Upper lobe of right lung (tissue), 1 donor: ENCODE data around the gene DDX18. TPM values are rescaled to one million over a fixed set of nuclear protein-coding genes. Genes with fewer than 3 reads are reported as not detected.
"Not testable (repeated sequence)": the region's sequence is repeated elsewhere in the genome, so short reads cannot be mapped to it uniquely, and the experiment has no call there.

Source experiments
- ATAC-seq: fragments of 200-7000 bp; cut with Tn5 transposase; one replicate; pipeline ENCODE4 v1.9.1; 2020; ENCODE audit warnings: mild to moderate bottlenecking, moderate library complexity
- DNase-seq: peaks from one replicate; pipeline ENCODE4 v3.0.0-alpha.2; 2020
- H3K27ac ChIP-seq: fragments of 200-600 bp; one replicate; pipeline ENCODE4 v1.8.0; 2022
- H3K27me3 ChIP-seq: fragments of 200-600 bp; one replicate; pipeline ENCODE4 v1.8.0; 2022; ENCODE audit warnings: mild to moderate bottlenecking
- H3K36me3 ChIP-seq: fragments of 200-600 bp; one replicate; pipeline ENCODE4 v1.8.0; 2022
- H3K4me1 ChIP-seq: fragments of 200-600 bp; one replicate; pipeline ENCODE4 v1.8.0; 2022
- H3K4me3 ChIP-seq: fragments of 200-600 bp; one replicate; pipeline ENCODE4 v1.8.0; 2022; ENCODE audit warnings: mild to moderate bottlenecking
- H3K9me3 ChIP-seq: fragments of 200-600 bp; one replicate; pipeline ENCODE4 v1.8.0; 2022
- intact Hi-C: fragments of 100-400 bp; cut with DNase I; formaldehyde crosslinking; loops from one replicate; pipeline ENCODE4 v1.11.0; 2022
- total RNA-seq: library from RNA; stranded (reverse); fragmentation: NEBNext Ultra II Directional; extraction: Animal tissue kit (Norgen Biotek cat#: 25700); gene quantifications from one replicate; pipeline ENCODE4 v1.2.1, GENCODE V29; 2021
- TF ChIP-seq, protein P1 (sequence below): fragments of 200-600 bp; IDR thresholded peaks from one replicate; pipeline ENCODE4 v1.8.0; 2022; ENCODE audit warnings: antibody characterized with exemption
- donor health status: DM: no; HTN: yes; CAD: no; lungs with severe emphysema.

DDX18 gene
- total RNA-seq, 1 donor from 2014 or later, result 56.6 TPM

DNA sequence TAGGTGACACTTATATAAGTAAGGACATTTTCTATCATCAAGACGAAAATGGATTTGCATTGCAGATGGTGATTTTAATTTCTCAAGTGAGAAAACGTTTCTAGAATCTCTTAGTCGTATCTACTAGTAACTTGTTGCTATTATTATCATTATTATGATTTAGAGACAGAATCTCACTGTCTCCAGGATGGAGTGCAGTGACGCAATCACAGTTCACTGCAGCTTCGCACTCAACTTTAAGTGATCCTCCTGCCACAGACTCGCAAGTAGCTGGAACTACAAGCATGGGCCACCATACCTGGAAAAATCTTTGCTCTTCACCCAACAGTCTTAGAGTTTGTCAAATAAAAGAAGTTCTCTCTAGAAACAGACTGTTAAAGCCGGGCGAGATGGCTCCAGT is 37.6 kb upstream of the DDX18 start:
- no peaks in the 10 kb centered on the region for H3K27me3 ChIP-seq
- H3K27ac ChIP-seq, result no peak overlapping the region
- TF ChIP-seq, protein P1, sequence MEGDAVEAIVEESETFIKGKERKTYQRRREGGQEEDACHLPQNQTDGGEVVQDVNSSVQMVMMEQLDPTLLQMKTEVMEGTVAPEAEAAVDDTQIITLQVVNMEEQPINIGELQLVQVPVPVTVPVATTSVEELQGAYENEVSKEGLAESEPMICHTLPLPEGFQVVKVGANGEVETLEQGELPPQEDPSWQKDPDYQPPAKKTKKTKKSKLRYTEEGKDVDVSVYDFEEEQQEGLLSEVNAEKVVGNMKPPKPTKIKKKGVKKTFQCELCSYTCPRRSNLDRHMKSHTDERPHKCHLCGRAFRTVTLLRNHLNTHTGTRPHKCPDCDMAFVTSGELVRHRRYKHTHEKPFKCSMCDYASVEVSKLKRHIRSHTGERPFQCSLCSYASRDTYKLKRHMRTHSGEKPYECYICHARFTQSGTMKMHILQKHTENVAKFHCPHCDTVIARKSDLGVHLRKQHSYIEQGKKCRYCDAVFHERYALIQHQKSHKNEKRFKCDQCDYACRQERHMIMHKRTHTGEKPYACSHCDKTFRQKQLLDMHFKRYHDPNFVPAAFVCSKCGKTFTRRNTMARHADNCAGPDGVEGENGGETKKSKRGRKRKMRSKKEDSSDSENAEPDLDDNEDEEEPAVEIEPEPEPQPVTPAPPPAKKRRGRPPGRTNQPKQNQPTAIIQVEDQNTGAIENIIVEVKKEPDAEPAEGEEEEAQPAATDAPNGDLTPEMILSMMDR, result no peak
- no peak for ATAC-seq
- intact Hi-C loops, result no loop called here
- no peak overlapping the region for H3K4me3 ChIP-seq
- H3K4me1 ChIP-seq, result no peaks in the 10 kb centered on the region
- no peaks in the 10 kb centered on the region for H3K9me3 ChIP-seq
- no peaks in the 10 kb centered on the region for H3K36me3 ChIP-seq
- no peak for DNase-seq

- Histone ChIP-seq H3K4me1 (no peaks in the 10 kb centered on the region), H3K4me3 (no peak overlapping the region), H3K9me3 (no peaks in the 10 kb centered on the region), H3K27me3 (no peaks in the 10 kb centered on the region), H3K27ac (no peak overlapping the region), H3K36me3 (no peaks in the 10 kb centered on the region)
- peak; percentile 58 for ATAC-seq
- intact Hi-C loops, result no loop called here
- TF ChIP-seq, protein P1, result peak; percentile 71
- DNase-seq, result no peak
Measured at GRCh38 chr2:117785740-117786139, 28.8 kb upstream of the DDX18 start.

GRCh38 chr2:117786520-117786919 is 28.0 kb upstream of the DDX18 start:
- no peak overlapping the region for H3K27ac ChIP-seq
- H3K4me1 ChIP-seq, result no peaks in the 10 kb centered on the region
- TF ChIP-seq, protein P1, result no peak
- no peak for DNase-seq
- H3K27me3 ChIP-seq, result no peaks in the 10 kb centered on the region
- no peak for ATAC-seq
- H3K36me3 ChIP-seq, result no peaks in the 10 kb centered on the region
- H3K9me3 ChIP-seq, result no peaks in the 10 kb centered on the region
- intact Hi-C loops, result no loop called here
- H3K4me3 ChIP-seq, result no peak overlapping the region

- no peak overlapping the region for H3K4me3 ChIP-seq
- intact Hi-C loops, result no loop called here
- H3K9me3 ChIP-seq, result no peaks in the 10 kb centered on the region
- DNase-seq (no peak), ATAC-seq (no peak)
- TF ChIP-seq, protein P1, result no peak
- H3K27me3 ChIP-seq, result no peaks in the 10 kb centered on the region
- no peak overlapping the region for H3K27ac ChIP-seq
- H3K4me1 ChIP-seq, result no peaks in the 10 kb centered on the region
- no peaks in the 10 kb centered on the region for H3K36me3 ChIP-seq
Measured at GRCh38 chr2:117789505-117789904, 25.0 kb upstream of the DDX18 start.

GRCh38 chr2:117794668-117795067 is 19.8 kb upstream of the DDX18 start:
- Histone ChIP-seq H3K4me3 (no peak overlapping the region), H3K9me3 (no peaks in the 10 kb centered on the region), H3K27ac (no peak overlapping the region), H3K36me3 (no peaks in the 10 kb centered on the region), H3K4me1 (no peaks in the 10 kb centered on the region), H3K27me3 (no peaks in the 10 kb centered on the region)
- ATAC-seq (no peak), DNase-seq (no peak)
- TF ChIP-seq, protein P1, result no peak
- intact Hi-C loops, result no loop called here

DNA sequence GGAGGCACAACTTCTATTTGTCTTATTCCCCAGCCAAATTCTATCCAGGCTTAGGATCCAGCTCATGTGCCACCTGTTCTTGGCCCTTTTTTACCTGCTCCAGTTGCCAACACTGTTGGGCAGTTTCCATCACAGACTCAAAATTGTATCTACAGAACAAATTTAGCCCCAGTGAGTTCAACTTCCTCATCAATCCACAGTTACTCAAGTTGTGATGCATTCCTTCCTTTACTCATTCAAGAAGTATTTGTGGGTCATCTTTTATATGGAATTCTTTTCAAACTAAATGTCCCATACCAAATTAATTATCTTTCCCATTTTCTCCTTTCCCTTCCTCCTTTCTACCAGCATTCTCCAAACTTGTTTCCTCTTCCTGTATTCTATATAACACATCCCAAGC is 12.7 kb upstream of the DDX18 start:
- intact Hi-C loops, result no loop called here
- Histone ChIP-seq H3K27me3 (peaks cover 11% of the 10 kb centered on the region), H3K4me1 (no peaks in the 10 kb centered on the region), H3K36me3 (no peaks in the 10 kb centered on the region), H3K9me3 (no peaks in the 10 kb centered on the region), H3K4me3 (no peak overlapping the region), H3K27ac (no peak overlapping the region)
- ATAC-seq (no peak), DNase-seq (no peak)
- TF ChIP-seq, protein P1, result no peak

DNA sequence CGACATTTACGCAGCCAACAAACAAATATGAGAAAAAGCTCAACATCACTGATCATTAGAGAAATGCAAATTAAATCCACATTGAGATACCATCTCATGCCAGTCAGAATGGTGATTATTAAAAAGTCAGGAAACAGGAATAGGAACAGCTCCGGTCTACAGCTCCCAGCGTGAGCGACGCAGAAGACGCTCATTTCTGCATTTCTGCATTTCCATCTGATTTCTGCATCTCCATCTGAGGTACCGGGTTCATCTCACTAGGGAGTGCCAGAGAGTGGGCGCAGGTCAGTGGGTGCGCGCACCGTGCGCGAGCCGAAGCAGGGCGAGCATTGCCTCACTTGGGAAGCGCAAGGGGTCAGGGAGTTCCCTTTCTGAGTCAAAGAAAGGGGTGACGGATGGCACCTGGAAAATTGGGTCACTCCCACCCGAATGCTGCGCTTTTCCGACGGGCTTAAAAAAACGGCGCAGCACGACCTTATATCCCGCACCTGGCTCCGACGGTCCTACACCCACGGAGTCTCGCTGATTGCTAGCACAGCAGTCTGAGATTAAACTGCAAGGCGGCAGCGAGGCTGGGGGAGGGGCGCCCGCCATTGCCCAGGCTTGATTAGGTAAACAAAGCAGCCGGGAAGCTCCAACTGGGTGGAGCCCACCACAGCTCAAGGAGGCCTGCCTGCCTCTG is 10.7 kb upstream of the DDX18 start:
- DNase-seq, H3K9me3 ChIP-seq, H3K36me3 ChIP-seq, ATAC-seq, H3K27ac ChIP-seq, intact Hi-C loops, H3K4me1 ChIP-seq: not testable (repeated sequence)
- H3K27me3 ChIP-seq, result peaks cover 11% of the 10 kb centered on the region
- peak overlapping the region; percentile 22 for H3K4me3 ChIP-seq
